Subcutaneous abdominal adipose tissue (tissue), 5 donors: ENCODE data around the gene GIN1.

Source experiments
- H3K27ac ChIP-seq: one replicate; pipeline ENCODE4 v1.7.0; 2013; ENCODE audit warnings: low read depth, mild to moderate bottlenecking, inconsistent platforms, low read length, moderate library complexity
- H3K27me3 ChIP-seq, 5 donors: one replicate each; pipeline ENCODE4 v1.7.0; 2013; ENCODE audit warnings: low read length in 5 of 5, inconsistent platforms in 1 of 5; ENCODE audit not compliant: control insufficient read depth in 5 of 5, insufficient read depth in 4 of 5
- H3K36me3 ChIP-seq, 5 donors: one replicate each; pipeline ENCODE4 v1.7.0; 2013; ENCODE audit warnings: low read length in 5 of 5; ENCODE audit not compliant: control insufficient read depth in 5 of 5, insufficient read depth in 5 of 5
- H3K4me1 ChIP-seq, 5 donors: one replicate each; pipeline ENCODE4 v1.7.0; 2013; ENCODE audit warnings: low read length in 5 of 5, mild to moderate bottlenecking in 3 of 5, moderate library complexity in 1 of 5; ENCODE audit not compliant: control insufficient read depth in 5 of 5, insufficient read depth in 5 of 5
- H3K4me3 ChIP-seq, 5 donors: one replicate each; pipeline ENCODE4 v1.7.0; 2013; ENCODE audit warnings: low read length in 5 of 5, low read depth in 1 of 5
- H3K9ac ChIP-seq, 5 donors: one replicate each; pipeline ENCODE4 v1.7.0; 2013; ENCODE audit warnings: low read length in 5 of 5, mild to moderate bottlenecking in 4 of 5, moderate library complexity in 3 of 5
- H3K9me3 ChIP-seq, 5 donors: one replicate each; pipeline ENCODE4 v1.7.0; 2013; ENCODE audit warnings: low read length in 5 of 5; ENCODE audit not compliant: control insufficient read depth in 5 of 5
- donor health status: healthy.
- donor health status: healthy.
- donor health status: healthy.
- donor health status: healthy.
- donor health status: healthy.

The GIN1 gene

DNA sequence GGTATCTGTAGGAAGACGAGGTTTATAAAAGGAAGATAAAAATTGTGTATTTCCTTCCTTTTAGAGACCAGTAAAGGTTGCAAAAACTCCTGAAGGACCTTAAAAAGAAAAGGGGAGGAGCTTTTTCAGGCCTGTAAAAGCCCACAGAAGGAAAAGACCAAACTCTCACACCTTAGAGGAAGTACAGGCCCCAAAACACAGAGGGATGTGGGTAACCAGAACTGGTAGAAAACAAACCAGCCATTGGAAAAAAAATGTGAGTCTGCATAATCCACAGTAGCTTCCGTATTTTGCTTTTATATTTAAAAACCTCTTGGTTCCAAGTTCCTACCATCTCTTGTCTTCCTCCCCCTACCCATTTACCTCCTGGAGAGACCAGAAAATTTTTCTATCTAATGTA lies 8.5 kb downstream of the GIN1 start:
- Histone ChIP-seq H3K27me3 (no peaks in the 10 kb centered on the region), H3K27ac (no peak overlapping the region), H3K9me3 (no peaks in the 10 kb centered on the region), H3K36me3 (peaks cover 0 to 13% (median 0%) of the 10 kb centered on the region in 5 donors), H3K4me3 (no peak overlapping the region), H3K4me1 (no peaks in the 10 kb centered on the region), H3K9ac (no peak overlapping the region)

DNA sequence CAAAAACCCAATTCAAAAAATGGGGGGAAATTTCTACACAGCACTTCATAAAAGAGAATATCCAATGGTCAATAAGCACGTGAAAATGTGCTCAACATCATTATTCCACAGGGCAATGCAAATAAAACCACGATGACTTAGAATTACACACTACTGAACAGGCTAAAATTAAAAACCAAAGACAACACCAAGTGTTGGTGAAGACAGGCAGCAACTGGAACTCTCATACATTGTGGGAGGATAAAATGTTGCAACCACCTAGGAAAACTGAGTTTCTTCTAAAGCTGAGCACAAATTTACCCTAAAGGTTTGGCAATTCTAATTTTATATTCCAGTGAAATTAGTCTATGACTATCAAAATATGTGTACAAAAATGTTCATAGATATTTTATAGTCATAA lies 9.5 kb downstream of the GIN1 start:
- Histone ChIP-seq H3K27me3 (no peaks in the 10 kb centered on the region), H3K4me1 (no peaks in the 10 kb centered on the region), H3K36me3 (peaks cover 0 to 23% (median 0%) of the 10 kb centered on the region in 5 donors), H3K4me3 (no peak overlapping the region), H3K9ac (no peak overlapping the region), H3K9me3 (no peaks in the 10 kb centered on the region), H3K27ac (no peak overlapping the region)

DNA sequence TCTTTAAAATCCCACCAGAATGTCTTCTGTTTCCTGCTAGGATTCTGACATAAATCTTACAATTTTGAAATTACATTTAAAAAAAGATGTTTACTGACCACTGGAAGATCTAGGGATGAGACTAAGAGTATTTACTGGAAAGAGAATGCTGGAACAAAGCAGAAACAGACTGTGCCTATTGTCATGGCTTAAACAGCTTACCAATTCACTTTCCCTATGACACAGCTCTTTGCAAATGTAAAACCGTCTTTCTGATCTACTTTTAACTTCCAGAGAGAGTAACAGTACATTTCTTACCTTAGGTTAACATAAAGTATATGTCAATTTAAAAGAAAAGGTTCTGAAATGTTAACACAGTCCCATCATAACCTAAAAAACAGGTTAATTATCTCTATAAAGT lies 10.7 kb downstream of the GIN1 start:
- no peak overlapping the region for H3K27ac ChIP-seq
- H3K4me3 ChIP-seq: no peak overlapping the region
- no peak overlapping the region for H3K9ac ChIP-seq
- peaks cover 0 to 30% (median under 1%) of the 10 kb centered on the region in 5 donors for H3K36me3 ChIP-seq
- H3K27me3 ChIP-seq: no peaks in the 10 kb centered on the region
- H3K4me1 ChIP-seq: no peaks in the 10 kb centered on the region
- no peaks in the 10 kb centered on the region for H3K9me3 ChIP-seq

DNA sequence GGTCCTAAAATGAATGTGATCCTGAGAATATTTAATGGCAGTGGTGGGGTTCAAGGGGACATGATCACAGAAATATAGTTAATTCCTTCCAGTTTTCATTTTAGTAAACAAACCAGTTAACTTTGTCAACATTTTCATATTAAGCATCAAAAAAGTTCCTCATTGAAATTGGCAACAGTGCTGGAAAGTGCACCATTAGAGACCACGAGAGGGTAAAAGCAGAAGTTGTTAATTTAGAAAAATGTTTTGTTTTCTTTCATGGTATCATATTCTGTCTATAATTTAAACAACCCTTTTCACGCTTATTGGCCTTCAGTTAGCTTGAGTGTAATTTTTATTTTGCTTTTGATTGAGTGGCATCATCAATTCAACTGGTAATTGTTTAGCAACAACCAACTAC lies 11.9 kb downstream of the GIN1 start:
- no peaks in the 10 kb centered on the region for H3K27me3 ChIP-seq
- H3K36me3 ChIP-seq: peaks cover 2 to 37% (median 4%) of the 10 kb centered on the region in 5 donors
- H3K9me3 ChIP-seq: no peaks in the 10 kb centered on the region
- no peak overlapping the region for H3K27ac ChIP-seq
- H3K4me1 ChIP-seq: no peaks in the 10 kb centered on the region
- H3K4me3 ChIP-seq: no peak overlapping the region
- H3K9ac ChIP-seq: no peak overlapping the region

DNA sequence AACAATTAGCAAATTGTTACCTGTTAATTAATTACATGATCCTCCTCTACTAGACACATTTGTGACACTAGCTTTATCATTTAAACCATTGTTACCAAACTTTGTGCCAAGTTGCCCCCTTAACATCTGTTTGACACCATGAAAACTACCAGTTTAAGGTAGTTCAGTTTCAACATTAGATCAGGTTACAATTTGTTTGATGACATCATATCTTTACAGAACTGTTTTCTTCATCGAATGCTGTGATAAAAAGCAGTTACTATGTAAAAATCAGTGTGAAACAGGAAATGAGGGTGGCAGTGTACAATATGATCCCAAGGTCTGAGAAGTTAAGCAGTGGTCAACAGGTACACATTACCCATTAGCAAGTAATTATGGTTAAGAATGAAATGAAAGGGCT lies 17.7 kb downstream of the GIN1 start:
- no peak overlapping the region for H3K4me3 ChIP-seq
- H3K4me1 ChIP-seq: no peaks in the 10 kb centered on the region
- no peaks in the 10 kb centered on the region for H3K9me3 ChIP-seq
- peaks cover 10 to 51% (median 16%) of the 10 kb centered on the region in 5 donors for H3K36me3 ChIP-seq
- H3K27ac ChIP-seq: no peak overlapping the region
- no peaks in the 10 kb centered on the region for H3K27me3 ChIP-seq
- no peak overlapping the region for H3K9ac ChIP-seq

DNA sequence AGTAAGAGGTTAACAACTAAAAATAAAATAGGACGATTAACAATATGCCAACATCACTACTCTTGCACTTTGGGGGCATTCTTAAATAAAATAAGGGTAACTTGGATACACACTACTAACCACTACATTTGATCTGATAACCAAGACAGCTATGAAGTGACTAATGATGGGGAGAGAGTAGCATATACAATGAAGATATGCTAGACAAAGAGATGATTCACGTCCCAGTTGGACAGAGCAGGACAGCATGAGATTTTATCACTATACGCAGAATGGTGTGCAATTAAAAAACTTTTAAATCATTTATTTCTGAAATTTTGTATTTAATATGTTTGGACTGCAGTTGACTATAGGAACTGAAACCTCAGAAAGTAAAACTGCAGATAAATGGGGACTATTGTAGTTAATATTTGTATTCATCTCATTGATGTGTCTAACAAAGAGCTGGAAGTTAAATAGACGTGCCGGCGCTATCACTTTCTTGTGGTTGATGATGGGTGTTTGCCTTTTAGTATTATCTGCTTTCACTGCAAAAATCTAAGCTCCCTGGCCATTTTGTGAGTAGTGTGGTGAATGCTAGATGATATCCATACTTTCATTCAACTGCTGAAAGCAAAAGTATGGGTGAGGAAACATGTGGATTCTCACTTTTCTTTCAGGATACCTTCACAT lies 18.7 kb downstream of the GIN1 start:
- Histone ChIP-seq H3K9me3 (no peaks in the 10 kb centered on the region), H3K27me3 (no peaks in the 10 kb centered on the region), H3K27ac (no peak overlapping the region), H3K4me3 (no peak overlapping the region), H3K36me3 (peaks cover 13 to 47% (median 19%) of the 10 kb centered on the region in 5 donors), H3K4me1 (no peaks in the 10 kb centered on the region), H3K9ac (no peak overlapping the region)

DNA sequence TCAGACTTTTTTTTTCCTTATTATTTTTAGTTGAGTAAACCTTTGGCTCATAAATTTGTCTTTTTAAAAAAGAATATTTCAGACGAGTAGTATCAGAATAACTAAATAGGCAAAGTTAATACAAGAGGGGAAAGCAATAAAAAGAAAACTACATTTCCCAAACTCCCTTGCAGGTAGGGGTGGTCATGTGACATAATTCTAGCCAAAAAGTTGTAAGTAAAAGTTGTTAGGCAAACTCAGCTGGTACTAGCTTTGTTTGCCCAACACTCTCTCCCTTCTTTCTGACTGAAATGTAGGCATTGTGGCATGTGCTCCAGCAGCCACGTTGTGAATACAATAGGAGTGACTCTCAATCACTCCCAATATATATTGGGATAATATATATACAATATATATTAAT lies 20.9 kb downstream of the GIN1 start:
- no peaks in the 10 kb centered on the region for H3K9me3 ChIP-seq
- H3K36me3 ChIP-seq: peaks cover 15 to 38% (median 22%) of the 10 kb centered on the region in 5 donors
- no peaks in the 10 kb centered on the region for H3K4me1 ChIP-seq
- H3K27ac ChIP-seq: no peak overlapping the region
- H3K9ac ChIP-seq: no peak overlapping the region
- H3K4me3 ChIP-seq: no peak overlapping the region
- no peaks in the 10 kb centered on the region for H3K27me3 ChIP-seq

DNA sequence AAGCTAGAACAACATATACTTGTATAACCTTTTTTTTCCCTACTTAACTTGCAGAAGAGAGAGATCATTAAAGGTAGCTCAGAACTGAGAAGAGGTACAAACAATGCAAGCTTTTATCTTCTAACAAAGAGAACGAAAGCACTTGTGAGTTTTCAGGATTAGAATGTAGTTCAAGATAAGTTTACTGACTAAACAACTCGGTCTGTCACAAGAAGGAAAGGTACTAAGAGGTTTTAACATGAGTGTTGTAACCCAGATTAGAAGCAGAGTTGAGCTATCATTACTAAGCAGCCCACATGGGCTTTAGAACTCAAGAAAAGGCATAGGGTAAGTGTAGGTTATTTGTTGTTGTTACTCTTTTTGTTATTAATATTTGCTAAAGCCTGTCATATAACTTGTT lies 25.2 kb downstream of the GIN1 start:
- H3K4me1 ChIP-seq: no peaks in the 10 kb centered on the region
- H3K27ac ChIP-seq: no peak overlapping the region
- H3K9me3 ChIP-seq: no peaks in the 10 kb centered on the region
- no peaks in the 10 kb centered on the region for H3K27me3 ChIP-seq
- H3K36me3 ChIP-seq: peaks cover 13 to 24% (median 16%) of the 10 kb centered on the region in 5 donors
- no peak overlapping the region for H3K9ac ChIP-seq
- H3K4me3 ChIP-seq: no peak overlapping the region

DNA sequence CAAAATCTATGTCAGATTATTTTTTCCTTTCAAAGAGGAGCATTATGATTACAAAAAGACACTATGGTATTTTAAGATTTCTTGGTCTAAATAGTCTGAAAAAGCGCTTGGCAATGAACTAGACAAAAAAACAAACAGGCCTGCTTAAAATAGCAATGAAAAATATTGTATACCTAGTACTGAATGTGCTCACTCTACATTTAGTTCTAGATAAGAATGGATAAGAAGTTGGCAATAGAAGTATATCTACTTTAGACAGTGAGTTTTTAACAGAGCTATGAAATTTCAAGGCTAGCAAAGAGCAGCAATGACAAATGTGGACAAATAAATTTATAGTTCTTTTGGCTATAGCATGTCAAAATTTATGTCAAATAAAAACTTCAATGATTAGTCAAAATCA lies 26.2 kb downstream of the GIN1 start:
- Histone ChIP-seq H3K4me1 (no peaks in the 10 kb centered on the region), H3K36me3 (peaks cover 13 to 24% (median 20%) of the 10 kb centered on the region in 5 donors), H3K27ac (no peak overlapping the region), H3K9ac (no peak overlapping the region), H3K4me3 (no peak overlapping the region), H3K9me3 (no peaks in the 10 kb centered on the region), H3K27me3 (no peaks in the 10 kb centered on the region)

DNA sequence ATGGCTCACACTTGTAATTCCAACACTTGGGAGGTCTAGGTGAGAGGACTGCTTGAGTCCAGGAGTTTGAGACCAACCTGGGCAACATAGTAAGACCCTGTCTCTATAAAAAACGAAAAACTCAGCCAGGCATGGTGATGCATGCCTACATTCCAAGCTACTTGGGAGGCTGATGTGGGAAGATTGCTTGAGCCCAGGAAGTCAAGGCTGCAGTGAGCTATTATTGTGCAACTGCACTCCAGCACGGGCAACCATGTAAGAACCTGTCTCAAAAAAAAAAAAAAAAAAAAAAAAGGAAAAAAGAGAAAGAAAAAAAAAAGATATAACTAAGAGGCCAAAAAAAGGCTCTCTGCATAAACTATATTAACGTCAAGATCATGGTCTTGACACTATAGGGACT lies 27.3 kb downstream of the GIN1 start:
- no peaks in the 10 kb centered on the region for H3K27me3 ChIP-seq
- H3K9me3 ChIP-seq: peaks cover 0 to 2% (median 0%) of the 10 kb centered on the region in 5 donors
- peaks cover 16 to 30% (median 25%) of the 10 kb centered on the region in 5 donors for H3K36me3 ChIP-seq
- no peak overlapping the region for H3K9ac ChIP-seq
- H3K27ac ChIP-seq: no peak overlapping the region
- H3K4me3 ChIP-seq: no peak overlapping the region
- H3K4me1 ChIP-seq: no peaks in the 10 kb centered on the region
